ENCODE measurements around the gene USP3.
"Not testable (repeated sequence)": the region's sequence is repeated elsewhere in the genome, so short reads cannot be mapped to it uniquely, and the experiment has no call there.

Gene USP3

DNA sequence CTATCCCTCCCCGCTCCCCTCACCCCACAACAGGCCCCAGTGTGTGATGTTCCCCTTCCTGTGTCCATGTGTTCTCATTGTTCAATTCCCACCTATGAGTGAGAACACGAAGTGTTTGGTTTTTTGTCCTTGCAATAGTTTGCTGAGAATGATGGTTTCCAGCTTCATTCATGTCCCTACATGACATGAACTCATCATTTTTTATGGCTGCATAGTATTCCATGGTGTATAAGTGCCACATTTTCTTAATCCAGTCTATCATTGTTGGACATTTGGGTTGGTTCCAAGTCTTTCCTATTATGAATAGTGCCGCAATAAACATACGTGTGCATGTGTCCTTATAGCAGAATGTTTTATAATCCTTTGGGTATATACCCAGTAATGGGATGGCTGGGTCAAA, 112.8 kb downstream of the USP3 start:
- DNase-seq = not testable (repeated sequence)

DNA sequence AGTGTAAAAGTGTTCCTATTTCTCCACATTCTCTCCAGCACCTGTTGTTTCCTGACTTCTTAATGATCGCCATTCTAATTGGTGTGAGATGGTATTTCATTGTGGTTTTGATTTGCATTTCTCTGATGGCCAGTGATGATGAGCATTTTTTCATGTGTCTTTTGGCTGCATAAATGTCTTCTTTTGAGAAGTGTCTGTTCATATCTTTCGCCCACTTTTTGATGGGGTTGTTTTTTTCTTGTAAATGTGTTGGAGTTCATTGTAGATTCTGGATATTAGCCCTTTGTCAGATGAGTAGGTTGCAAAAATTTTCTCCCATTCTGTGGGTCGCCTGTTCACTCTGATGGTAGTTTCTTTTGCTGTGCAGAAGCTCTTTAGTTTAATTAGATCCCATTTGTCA, 113.2 kb downstream of the USP3 start:
- not testable (repeated sequence) for DNase-seq

DNA sequence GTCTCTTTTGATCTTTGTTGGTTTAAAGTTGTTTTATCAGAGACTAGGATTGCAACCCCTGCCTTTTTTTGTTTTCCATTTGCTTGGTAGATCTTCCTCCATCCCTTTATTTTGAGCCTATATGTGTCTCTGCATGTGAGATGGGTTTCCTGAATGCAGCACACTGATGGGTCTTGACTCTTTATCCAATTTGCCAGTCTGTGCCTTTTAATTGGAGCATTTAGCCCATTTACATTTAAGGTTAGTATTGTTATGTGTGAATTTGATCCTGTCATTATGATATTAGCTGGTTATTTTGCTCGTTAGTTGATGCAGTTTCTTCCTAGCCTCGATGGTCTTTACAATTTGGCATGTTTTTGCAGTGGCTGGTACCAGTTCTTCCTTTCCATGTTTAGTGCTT, 116.4 kb downstream of the USP3 start:
- DNase-seq = not testable (repeated sequence)

DNA sequence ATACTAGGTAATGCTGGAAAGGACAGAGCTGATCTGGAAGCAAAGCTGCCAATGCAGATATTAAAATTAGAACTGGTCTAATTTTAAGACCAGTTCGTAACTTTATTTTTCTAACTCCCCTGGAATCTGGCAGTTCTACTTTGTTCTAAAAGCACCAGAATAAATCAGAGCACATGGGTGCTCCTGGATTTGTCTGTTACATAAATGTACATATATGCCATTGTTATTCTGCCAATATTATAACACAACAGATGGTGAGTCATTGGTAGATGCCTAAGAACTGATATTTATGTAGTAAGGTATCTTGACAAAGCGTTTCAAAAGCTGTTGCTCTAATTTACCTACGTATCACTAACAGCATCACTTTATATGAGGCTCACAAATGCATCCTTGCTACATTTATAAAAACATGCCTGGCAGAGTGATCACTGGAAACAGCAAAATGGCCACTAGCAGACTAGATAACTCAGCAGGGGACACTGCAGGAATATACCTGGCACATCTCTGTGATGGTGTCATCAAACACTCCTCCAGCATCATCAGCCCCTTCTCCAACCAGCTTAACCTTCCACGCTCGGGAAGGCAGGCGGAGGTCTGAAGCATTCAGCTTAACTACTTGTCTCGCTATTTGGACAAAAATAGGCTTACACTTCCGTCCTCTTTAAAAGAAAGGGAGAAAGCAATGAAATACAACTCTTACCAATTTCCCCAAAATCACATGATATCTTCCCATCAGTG, 119.0 kb downstream of the USP3 start:
- DNase-seq = no peak

DNA sequence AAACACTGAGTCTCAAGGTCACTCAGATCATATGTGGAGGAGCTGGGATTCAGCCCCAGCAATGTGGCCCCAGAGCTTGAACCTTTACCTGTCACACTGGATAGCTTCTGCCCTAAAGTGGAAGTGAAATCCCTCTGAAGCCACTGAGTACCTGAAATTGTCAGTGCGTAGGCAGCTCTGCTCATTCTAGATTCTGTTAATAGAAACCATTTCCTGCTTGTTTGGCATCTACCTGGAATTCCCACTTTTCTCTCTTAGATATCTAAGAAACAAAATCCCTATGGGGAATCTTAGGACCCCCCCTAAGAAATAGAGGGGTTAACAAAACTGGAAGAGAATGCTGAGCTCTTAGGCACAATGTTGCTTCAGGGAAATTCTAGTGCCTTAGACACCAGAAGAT, 122.6 kb downstream of the USP3 start:
- no peak for DNase-seq

DNA sequence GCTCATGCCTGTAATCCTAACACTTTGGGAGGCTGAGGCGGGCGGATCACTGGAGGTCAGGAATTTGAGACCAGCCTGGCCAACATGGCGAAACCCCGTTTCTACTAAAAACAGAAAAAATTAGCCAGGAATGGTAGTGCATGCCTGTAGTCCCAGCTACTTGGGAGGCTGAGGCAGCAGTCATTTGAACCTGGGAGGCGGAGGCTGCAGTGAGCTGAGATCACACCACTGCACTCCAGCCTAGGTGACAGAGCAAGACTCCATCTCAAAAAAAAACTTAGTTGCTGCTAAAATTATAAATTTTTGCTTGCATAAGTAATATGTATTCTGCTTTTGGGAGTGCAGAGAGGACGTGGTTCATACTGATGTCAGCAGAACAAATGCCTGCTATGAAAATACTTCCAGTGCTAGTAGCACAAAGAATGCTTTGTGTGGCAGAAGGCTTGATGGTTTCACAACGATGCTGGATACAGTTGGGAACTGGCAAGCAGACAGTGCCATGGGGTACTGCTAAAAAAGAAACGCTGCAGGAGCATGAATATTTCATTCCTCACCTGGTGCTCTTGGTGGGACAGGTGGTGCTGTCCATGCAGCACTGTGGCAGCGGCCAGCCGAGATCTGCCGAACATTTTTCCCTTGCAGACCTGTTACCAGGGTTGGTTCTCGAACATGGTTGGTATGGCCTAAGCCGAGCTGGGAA, 123.9 kb downstream of the USP3 start:
- DNase-seq = no peak

DNA sequence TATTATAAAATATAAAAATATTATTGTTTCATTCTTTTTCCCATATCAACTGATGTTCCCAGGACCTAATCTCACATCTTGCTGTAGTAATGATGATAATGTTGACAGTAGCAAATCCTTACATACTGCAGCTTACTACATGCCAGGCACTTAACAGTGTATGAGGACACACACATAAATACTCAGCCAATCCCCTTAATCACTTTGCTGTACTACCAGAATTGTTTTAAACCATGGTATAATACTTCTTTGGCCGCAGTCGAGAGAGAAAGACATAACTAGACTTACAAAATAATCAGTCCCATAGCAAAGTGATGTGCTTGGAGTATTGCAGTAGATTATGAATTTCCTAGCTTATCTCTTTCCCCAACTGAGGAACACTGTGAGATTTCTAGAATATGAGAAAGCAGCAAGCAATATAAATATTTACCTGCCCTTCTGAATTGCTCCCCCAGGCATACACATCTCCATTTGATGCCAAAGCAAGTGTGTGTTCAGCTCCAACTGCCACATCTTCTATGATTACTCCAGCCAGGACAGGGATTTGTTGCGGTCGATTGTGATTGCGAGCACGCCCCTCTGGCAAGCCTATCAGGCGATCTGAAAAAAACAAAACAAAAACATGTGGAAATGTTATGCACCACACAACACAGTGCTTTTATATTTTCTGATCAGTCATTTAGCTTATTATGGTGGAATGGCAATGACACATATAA, 125.8 kb downstream of the USP3 start:
- DNase-seq = no peak

DNA sequence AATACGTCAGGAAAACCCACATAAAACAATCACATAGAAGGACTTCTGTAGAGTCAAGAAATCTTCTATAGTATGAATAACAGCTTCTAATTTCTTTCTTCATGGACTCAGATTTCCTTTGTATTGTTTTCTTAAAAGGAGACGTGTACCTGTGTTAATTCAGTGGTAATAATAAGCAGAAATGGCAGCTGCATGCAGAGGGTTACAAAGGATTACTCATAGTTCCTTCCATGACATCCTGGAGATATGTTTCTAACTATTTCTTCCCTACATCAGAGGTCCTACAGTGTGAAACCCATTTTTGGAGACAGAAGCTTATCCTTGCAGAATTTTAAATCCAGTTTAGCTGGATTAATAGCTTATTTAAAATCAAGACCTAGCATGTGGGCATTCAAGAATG, 128.9 kb downstream of the USP3 start:
- DNase-seq = no peak

DNA sequence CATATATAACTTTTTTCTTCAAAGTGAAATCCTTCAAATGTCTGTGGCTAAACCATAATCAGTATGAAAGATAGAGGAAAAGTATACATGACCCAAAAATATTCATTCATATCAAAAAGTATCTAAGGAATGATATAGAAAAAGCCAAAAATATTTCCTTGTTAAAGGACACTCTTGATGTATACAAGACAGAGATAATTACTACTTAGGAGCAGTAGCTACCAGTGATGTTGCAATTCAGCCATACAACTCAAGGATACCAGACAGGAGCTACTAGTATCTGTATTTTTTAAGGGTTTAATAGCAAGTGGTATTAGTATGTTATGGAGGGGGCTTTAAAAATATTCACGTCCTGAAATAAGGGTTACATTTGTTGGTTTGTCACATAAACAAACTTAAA, 129.8 kb downstream of the USP3 start:
- DNase-seq = no peak

DNA sequence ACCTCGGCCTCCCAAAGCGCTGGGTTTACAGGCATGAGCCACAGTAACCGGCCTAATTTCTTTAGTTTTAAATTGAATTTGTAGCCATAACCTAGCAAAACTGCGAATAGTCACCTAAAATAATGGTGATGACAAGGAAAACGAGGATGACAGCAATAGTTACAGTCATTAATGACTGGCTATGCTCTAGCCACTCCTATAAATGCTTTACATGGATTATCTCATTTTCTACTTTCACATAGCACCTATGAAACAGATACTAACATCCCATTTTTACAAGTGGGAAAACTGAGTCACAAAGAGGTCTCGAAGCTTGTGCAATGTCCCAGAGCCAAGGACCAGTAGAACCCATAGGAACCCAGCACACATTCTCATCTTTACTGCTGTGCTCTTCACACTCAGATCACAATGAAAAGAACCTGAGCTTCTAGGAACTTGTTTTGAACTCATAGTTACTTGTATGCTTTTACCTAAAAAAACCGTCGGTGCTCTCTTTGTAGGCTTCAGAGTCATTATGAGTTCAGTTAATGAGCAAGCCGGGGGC, 132.2 kb downstream of the USP3 start:
- no peak for DNase-seq

DNA sequence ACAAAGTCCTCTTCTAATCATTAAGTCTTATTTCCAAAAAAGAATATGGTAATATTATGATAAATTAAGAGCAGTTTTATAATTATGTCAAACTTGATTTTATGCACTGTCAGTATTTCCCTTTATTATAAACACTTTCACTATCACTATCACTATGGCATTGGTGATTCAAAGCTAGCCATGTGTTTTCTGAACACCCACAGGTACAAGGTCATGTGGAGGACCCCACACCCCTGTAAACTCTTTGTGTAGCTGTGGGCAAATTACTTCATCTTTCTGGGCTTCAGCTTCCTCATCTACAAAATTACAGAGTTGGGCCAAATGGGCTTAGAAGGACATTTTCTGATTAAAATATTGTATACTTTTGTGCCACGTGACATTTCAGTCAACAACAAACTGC, 134.4 kb downstream of the USP3 start:
- DNase-seq = no peak

DNA sequence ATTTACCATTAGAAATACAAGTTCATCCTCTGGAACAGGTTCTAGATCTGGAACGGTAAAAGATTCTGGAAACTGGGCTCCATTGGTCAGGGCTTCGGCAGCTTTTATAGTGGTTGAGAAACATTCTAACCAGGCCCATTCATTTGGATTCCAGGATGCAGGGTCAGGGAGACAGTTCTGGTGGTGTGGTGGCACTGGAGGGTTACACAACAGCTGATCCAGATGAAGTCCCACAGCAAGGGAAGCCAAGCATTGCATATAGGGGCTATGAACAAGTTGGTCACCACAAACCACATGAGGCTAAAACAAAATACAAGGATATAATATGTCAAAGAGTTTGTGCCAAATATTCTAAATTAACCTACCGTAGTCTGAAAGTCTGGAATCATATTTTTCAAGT, 135.8 kb downstream of the USP3 start:
- no peak for DNase-seq

All from NCI-H1417 (cell line).